GM19372 (cell line): ENCODE results near the gene DOK1.

Experiments used
- ATAC-seq: cut with Tn5 transposase; IDR thresholded peaks from one replicate; pipeline ENCODE4 v1.9.1; 2021; ENCODE audit warnings: mild to moderate bottlenecking, low read depth, moderate library complexity; ENCODE audit not compliant: unreplicated experiment

The DOK1 gene

GRCh38 chr2:74593826-74594772 is 39.6 kb downstream of the DOK1 start:
- ATAC-seq, result no peak

- ATAC-seq, result no peak
Measured at GRCh38 chr2:74596584-74596983, 42.1 kb downstream of the DOK1 start.

GRCh38 chr2:74597410-74597809 is 42.9 kb downstream of the DOK1 start:
- no peak for ATAC-seq

- ATAC-seq, result no peak
Measured at GRCh38 chr2:74599676-74600075, 45.2 kb downstream of the DOK1 start.

- ATAC-seq, result no peak
Measured at GRCh38 chr2:74602586-74603281, 48.2 kb downstream of the DOK1 start.

- ATAC-seq, result no peak
Measured at GRCh38 chr2:74603282-74604000, 48.9 kb downstream of the DOK1 start.

GRCh38 chr2:74606927-74607326 is 52.4 kb downstream of the DOK1 start:
- ATAC-seq, result no peak
